Liver (tissue), 9 donors: ENCODE measurements around the gene LSM4. TPM values are rescaled to one million over a fixed set of nuclear protein-coding genes. Genes with fewer than 3 reads are reported as not detected.

ENCODE experiments used
- DNase-seq: peaks from one replicate; pipeline ENCODE4 v3.0.0-alpha.2; 2017; ENCODE audit warnings: low spot score
- H3K27ac ChIP-seq, 2 donors: one replicate each; pipeline ENCODE4 v1.7.0; 2013; ENCODE audit warnings: inconsistent platforms in 2 of 2, low read length in 2 of 2, control low read depth in 1 of 2, low read depth in 1 of 2, mild to moderate bottlenecking in 1 of 2
- H3K27me3 ChIP-seq, 4 donors: one replicate each; pipeline versions ENCODE4 v1.6.1 to v1.7.0; 2013; ENCODE audit warnings: low read length in 3 of 4, inconsistent platforms in 1 of 4, mild to moderate bottlenecking in 1 of 4, moderate library complexity in 1 of 4; ENCODE audit not compliant: control insufficient read depth in 4 of 4, insufficient read depth in 4 of 4
- H3K36me3 ChIP-seq, 4 donors: one replicate each; pipeline versions ENCODE4 v1.6.1 to v1.7.0; 2013; ENCODE audit warnings: low read length in 3 of 4, mild to moderate bottlenecking in 3 of 4, low read depth in 1 of 4, moderate library complexity in 1 of 4; ENCODE audit not compliant: control insufficient read depth in 4 of 4, insufficient read depth in 3 of 4
- H3K4me1 ChIP-seq, 4 donors: one replicate each; pipeline versions ENCODE4 v1.6.1 to v1.7.0; 2013; ENCODE audit warnings: low read length in 3 of 4, mild to moderate bottlenecking in 3 of 4, moderate library complexity in 1 of 4; ENCODE audit not compliant: control insufficient read depth in 4 of 4, insufficient read depth in 4 of 4
- H3K4me3 ChIP-seq, 3 donors: one replicate each; pipeline versions ENCODE4 v1.6.1 to v1.7.0; 2013; ENCODE audit warnings: low read length in 3 of 3, control low read depth in 1 of 3, low read depth in 1 of 3, mild to moderate bottlenecking in 1 of 3
- H3K9ac ChIP-seq, 2 donors: one replicate each; pipeline ENCODE4 v1.7.0; 2013; ENCODE audit warnings: low read length in 2 of 2, mild to moderate bottlenecking in 2 of 2, moderate library complexity in 2 of 2, control low read depth in 1 of 2, low read depth in 1 of 2
- H3K9me3 ChIP-seq, 4 donors: one replicate each; pipeline versions ENCODE4 v1.6.1 to v1.7.0; 2013; ENCODE audit warnings: low read length in 3 of 4; ENCODE audit not compliant: control insufficient read depth in 4 of 4
- ATF3 ChIP-seq: IDR thresholded peaks from 2 replicates; pipeline ENCODE4 v1.6.1; 2016; ENCODE audit warnings: antibody characterized with exemption
- CTCF ChIP-seq: fragments of 150-350 bp; IDR thresholded peaks from 2 replicates; pipeline ENCODE4 v1.5.1; 2017; ENCODE audit warnings: improper control_type of control experiment, low read depth, low read length; ENCODE audit not compliant: missing input control
- EGR1 ChIP-seq, 2 donors: IDR thresholded peaks; 2 replicates each; pipeline ENCODE4 v1.6.1; 2016 to 2018; ENCODE audit warnings: antibody characterized with exemption in 2 of 2, low read depth in 2 of 2
- FOXA1 ChIP-seq: IDR thresholded peaks from 2 replicates; pipeline ENCODE4 v1.6.1; 2016; ENCODE audit warnings: antibody characterized with exemption
- FOXA2 ChIP-seq: IDR thresholded peaks from 2 replicates; pipeline ENCODE4 v1.6.1; 2016; ENCODE audit warnings: antibody characterized with exemption
- GABPA ChIP-seq, 2 donors: IDR thresholded peaks in 1 of 2; conservative IDR thresholded peaks in 1 of 2; 2 replicates each; pipeline ENCODE4 v1.6.1; 2016; ENCODE audit warnings: antibody characterized with exemption in 2 of 2, mild to moderate bottlenecking in 1 of 2, moderate library complexity in 1 of 2
- HNF4A ChIP-seq, 2 donors: conservative IDR thresholded peaks; 2 replicates each; pipeline ENCODE4 v1.6.1; 2016; ENCODE audit warnings: antibody characterized with exemption in 2 of 2, mild to moderate bottlenecking in 2 of 2
- HNF4G ChIP-seq: IDR thresholded peaks from 2 replicates; pipeline ENCODE4 v1.6.1; 2016; ENCODE audit warnings: antibody characterized with exemption
- JUND ChIP-seq, 2 donors: IDR thresholded peaks; 2 replicates each; pipeline ENCODE4 v1.6.1; 2016; ENCODE audit warnings: antibody characterized with exemption in 2 of 2
- MAX ChIP-seq: IDR thresholded peaks from 2 replicates; pipeline ENCODE4 v1.6.1; 2016; ENCODE audit warnings: antibody characterized with exemption
- REST ChIP-seq: IDR thresholded peaks from 2 replicates; pipeline ENCODE4 v1.6.1; 2016; ENCODE audit warnings: antibody characterized with exemption, mild to moderate bottlenecking
- RXRA ChIP-seq, 2 donors: IDR thresholded peaks; 2 replicates each; pipeline ENCODE4 v1.6.1; 2017 to 2018; ENCODE audit warnings: antibody characterized with exemption in 2 of 2, mild to moderate bottlenecking in 1 of 2
- SP1 ChIP-seq: IDR thresholded peaks from 2 replicates; pipeline ENCODE4 v1.6.1; 2018; ENCODE audit warnings: antibody characterized with exemption, mild to moderate bottlenecking
- TAF1 ChIP-seq: conservative IDR thresholded peaks from 2 replicates; pipeline ENCODE4 v1.6.1; 2016; ENCODE audit warnings: antibody characterized with exemption, mild to moderate bottlenecking
- YY1 ChIP-seq: IDR thresholded peaks from 2 replicates; pipeline ENCODE4 v1.6.1; 2016; ENCODE audit warnings: antibody characterized with exemption, mild to moderate bottlenecking
- ZBTB33 ChIP-seq: IDR thresholded peaks from 2 replicates; pipeline ENCODE4 v1.6.1; 2016; ENCODE audit warnings: antibody characterized with exemption
- WGBS: extraction: QIAGEN DNeasy Blood & Tissue Kit; methylation state at CpG from one replicate; pipeline ENCODE4 v1.1.7; 2013; 5-methylcytosine and 5-hydroxymethylcytosine counted together
- polyA plus RNA-seq, 2 donors: library from polyadenylated mRNA; stranded (reverse) in 1 of 2; unstranded in 1 of 2; fragments of 200-250 nt in 1 of 2; fragments of >200 nt in 1 of 2; fragmentation: Nextera tagmentation in 1 of 2; extraction: Ambion mirVana in 1 of 2; gene quantifications; one replicate each; pipeline versions ENCODE4 v1.2.1 to v1.2.3, GENCODE V29; 2013 to 2015
- total RNA-seq, 2 donors: library from RNA; depleted of rRNA; stranded (reverse); fragments of >200 nt; gene quantifications; one replicate each; pipeline ENCODE4 v1.2.3, GENCODE V29; 2014
- donor health status: healthy.
- donor health status: healthy.
- donor health status: healthy.
- donor health status: healthy.
- donor health status: healthy.

LSM4 gene
- total and polyA plus RNA-seq, 4 donors = 42.4 to 100 (median 75.1) TPM

GRCh38 chr19:18262917-18263316 is 60.0 kb downstream of the LSM4 start:
- no peak overlapping the region for H3K27ac ChIP-seq
- H3K9me3 ChIP-seq = no peaks in the 10 kb centered on the region
- no peak for DNase-seq
- TF ChIP-seq YY1 (no peak), FOXA1 (no peak), GABPA (IDR thresholded peaks at IDR 0.05 in 1 of 2, conservative IDR thresholded peaks at IDR 0.05 in 1 of 2) (no peak), ZBTB33 (no peak), EGR1 (IDR thresholded peaks at IDR 0.05; ENCODE audit: low read depth in 2 of 2) (no peak), HNF4G (no peak), ATF3 (no peak), CTCF (no peak), REST (no peak), FOXA2 (no peak)
- H3K27me3 ChIP-seq = no peaks in the 10 kb centered on the region
- H3K9ac ChIP-seq = no peak overlapping the region
- H3K4me1 ChIP-seq = no peaks in the 10 kb centered on the region
- H3K4me3 ChIP-seq = no peak overlapping the region
- peaks cover 0 to 28% (median 6%) of the 10 kb centered on the region in 4 donors for H3K36me3 ChIP-seq
- WGBS = 97% methylated on average over 10 of the region's 10 CpGs

- DNase-seq = no peak
- Histone ChIP-seq H3K4me1 (no peaks in the 10 kb centered on the region), H3K9ac (no peak overlapping the region), H3K4me3 (no peak overlapping the region), H3K9me3 (no peaks in the 10 kb centered on the region), H3K27ac (no peak overlapping the region), H3K36me3 (peaks cover 0 to 24% (median 4%) of the 10 kb centered on the region in 4 donors), H3K27me3 (no peaks in the 10 kb centered on the region)
- TF ChIP-seq REST (no peak), FOXA1 (no peak), EGR1 (IDR thresholded peaks at IDR 0.05; ENCODE audit: low read depth in 2 of 2) (no peak), RXRA (IDR thresholded peaks at IDR 0.05) (no peak), MAX (no peak), TAF1 (no peak), YY1 (no peak), ATF3 (no peak), JUND (IDR thresholded peaks at IDR 0.05) (no peak), GABPA (IDR thresholded peaks at IDR 0.05 in 1 of 2, conservative IDR thresholded peaks at IDR 0.05 in 1 of 2) (no peak), HNF4A (conservative IDR thresholded peaks at IDR 0.05) (no peak), SP1 (no peak), HNF4G (no peak), ZBTB33 (no peak)
Measured at GRCh38 chr19:18262144-18262543, 60.7 kb downstream of the LSM4 start.
